Measurements from ENCODE around the gene ETV4. TPM values are rescaled to one million over a fixed set of nuclear protein-coding genes. Genes with fewer than 3 reads are reported as not detected.
A peak's percentile ranks its signal among the peaks of the same experiment; 100 is the strongest.

Gene ETV4
- total and polyA plus RNA-seq, 2 of the 13 experiments (the other 11 are each of a cell fraction or from before 2014, with no cell fraction given) = 128 to 330 TPM

DNA sequence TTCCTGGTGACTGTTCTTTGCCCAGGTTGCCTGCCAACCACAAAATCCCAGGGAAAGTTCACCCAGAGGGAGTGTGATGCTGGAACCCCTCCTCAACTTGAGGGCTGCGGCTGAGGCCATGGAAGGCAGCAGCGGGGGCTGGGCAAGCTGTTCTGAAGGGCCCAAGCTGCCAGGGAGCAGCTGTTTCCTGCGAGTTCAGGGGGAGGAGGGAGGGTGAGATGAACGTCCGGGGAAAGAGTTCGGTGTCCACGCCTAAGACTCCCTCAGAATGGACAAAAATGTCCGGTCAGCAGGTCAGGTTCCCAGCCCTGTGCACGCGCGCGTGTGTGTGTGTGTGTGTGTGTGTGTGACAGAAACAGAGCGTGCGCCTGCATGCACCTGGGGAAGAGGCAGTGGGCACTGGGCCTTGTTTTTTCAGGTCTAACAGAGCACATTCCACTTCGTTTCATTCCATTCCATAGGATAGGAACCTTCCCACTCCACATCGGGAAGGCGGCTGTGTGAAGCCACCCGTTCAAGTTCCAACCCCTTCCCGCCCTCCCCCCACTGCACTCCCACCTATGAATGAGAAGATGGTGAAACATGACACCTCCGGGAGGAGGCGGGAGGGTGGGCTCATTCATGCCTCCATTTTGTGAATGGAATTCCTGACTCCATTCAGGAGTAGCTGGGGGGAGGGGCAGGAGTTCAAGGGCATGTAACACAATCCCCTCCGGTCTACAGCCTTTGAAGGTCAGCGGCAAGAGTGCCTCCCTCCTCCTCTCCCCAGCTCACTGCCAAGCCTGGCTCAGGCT is 15.7 kb downstream of the ETV4 start (continued):
- TF ChIP-seq, protein P1, sequence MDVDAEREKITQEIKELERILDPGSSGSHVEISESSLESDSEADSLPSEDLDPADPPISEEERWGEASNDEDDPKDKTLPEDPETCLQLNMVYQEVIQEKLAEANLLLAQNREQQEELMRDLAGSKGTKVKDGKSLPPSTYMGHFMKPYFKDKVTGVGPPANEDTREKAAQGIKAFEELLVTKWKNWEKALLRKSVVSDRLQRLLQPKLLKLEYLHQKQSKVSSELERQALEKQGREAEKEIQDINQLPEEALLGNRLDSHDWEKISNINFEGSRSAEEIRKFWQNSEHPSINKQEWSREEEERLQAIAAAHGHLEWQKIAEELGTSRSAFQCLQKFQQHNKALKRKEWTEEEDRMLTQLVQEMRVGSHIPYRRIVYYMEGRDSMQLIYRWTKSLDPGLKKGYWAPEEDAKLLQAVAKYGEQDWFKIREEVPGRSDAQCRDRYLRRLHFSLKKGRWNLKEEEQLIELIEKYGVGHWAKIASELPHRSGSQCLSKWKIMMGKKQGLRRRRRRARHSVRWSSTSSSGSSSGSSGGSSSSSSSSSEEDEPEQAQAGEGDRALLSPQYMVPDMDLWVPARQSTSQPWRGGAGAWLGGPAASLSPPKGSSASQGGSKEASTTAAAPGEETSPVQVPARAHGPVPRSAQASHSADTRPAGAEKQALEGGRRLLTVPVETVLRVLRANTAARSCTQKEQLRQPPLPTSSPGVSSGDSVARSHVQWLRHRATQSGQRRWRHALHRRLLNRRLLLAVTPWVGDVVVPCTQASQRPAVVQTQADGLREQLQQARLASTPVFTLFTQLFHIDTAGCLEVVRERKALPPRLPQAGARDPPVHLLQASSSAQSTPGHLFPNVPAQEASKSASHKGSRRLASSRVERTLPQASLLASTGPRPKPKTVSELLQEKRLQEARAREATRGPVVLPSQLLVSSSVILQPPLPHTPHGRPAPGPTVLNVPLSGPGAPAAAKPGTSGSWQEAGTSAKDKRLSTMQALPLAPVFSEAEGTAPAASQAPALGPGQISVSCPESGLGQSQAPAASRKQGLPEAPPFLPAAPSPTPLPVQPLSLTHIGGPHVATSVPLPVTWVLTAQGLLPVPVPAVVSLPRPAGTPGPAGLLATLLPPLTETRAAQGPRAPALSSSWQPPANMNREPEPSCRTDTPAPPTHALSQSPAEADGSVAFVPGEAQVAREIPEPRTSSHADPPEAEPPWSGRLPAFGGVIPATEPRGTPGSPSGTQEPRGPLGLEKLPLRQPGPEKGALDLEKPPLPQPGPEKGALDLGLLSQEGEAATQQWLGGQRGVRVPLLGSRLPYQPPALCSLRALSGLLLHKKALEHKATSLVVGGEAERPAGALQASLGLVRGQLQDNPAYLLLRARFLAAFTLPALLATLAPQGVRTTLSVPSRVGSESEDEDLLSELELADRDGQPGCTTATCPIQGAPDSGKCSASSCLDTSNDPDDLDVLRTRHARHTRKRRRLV (CRISPR knock-in tag; IDR thresholded peaks at IDR 0.05) = peak; percentile 96
- TF ChIP-seq, protein P2, sequence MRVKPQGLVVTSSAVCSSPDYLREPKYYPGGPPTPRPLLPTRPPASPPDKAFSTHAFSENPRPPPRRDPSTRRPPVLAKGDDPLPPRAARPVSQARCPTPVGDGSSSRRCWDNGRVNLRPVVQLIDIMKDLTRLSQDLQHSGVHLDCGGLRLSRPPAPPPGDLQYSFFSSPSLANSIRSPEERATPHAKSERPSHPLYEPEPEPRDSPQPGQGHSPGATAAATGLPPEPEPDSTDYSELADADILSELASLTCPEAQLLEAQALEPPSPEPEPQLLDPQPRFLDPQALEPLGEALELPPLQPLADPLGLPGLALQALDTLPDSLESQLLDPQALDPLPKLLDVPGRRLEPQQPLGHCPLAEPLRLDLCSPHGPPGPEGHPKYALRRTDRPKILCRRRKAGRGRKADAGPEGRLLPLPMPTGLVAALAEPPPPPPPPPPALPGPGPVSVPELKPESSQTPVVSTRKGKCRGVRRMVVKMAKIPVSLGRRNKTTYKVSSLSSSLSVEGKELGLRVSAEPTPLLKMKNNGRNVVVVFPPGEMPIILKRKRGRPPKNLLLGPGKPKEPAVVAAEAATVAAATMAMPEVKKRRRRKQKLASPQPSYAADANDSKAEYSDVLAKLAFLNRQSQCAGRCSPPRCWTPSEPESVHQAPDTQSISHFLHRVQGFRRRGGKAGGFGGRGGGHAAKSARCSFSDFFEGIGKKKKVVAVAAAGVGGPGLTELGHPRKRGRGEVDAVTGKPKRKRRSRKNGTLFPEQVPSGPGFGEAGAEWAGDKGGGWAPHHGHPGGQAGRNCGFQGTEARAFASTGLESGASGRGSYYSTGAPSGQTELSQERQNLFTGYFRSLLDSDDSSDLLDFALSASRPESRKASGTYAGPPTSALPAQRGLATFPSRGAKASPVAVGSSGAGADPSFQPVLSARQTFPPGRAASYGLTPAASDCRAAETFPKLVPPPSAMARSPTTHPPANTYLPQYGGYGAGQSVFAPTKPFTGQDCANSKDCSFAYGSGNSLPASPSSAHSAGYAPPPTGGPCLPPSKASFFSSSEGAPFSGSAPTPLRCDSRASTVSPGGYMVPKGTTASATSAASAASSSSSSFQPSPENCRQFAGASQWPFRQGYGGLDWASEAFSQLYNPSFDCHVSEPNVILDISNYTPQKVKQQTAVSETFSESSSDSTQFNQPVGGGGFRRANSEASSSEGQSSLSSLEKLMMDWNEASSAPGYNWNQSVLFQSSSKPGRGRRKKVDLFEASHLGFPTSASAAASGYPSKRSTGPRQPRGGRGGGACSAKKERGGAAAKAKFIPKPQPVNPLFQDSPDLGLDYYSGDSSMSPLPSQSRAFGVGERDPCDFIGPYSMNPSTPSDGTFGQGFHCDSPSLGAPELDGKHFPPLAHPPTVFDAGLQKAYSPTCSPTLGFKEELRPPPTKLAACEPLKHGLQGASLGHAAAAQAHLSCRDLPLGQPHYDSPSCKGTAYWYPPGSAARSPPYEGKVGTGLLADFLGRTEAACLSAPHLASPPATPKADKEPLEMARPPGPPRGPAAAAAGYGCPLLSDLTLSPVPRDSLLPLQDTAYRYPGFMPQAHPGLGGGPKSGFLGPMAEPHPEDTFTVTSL (CRISPR knock-in tag; IDR thresholded peaks at IDR 0.05; ENCODE audit: borderline replicate concordance) = peak; percentile 93
- TF ChIP-seq ZNF737 (CRISPR knock-in tag; IDR thresholded peaks at IDR 0.05; ENCODE audit: borderline replicate concordance) (no peak), PHF8 (CRISPR knock-in tag; IDR thresholded peaks at IDR 0.05) (peak; percentile 49; the same call in 1 of the 2 replicates), ZNF160 (CRISPR knock-in tag; IDR thresholded peaks at IDR 0.05) (peak; percentile 58; the same call in 1 of the 2 replicates), NPAS2 (CRISPR knock-in tag; IDR thresholded peaks at IDR 0.05; ENCODE audit: borderline replicate concordance) (no peak), EP300 (IDR thresholded peaks at IDR 0.05; ENCODE audit: low read depth in 2 of 2, low read length in 2 of 2) (peak; percentile 97 to 98), EP300 (CRISPR knock-in tag; IDR thresholded peaks at IDR 0.05; ENCODE audit: borderline replicate concordance) (peak; percentile 99)
- TF ChIP-seq, protein P3, sequence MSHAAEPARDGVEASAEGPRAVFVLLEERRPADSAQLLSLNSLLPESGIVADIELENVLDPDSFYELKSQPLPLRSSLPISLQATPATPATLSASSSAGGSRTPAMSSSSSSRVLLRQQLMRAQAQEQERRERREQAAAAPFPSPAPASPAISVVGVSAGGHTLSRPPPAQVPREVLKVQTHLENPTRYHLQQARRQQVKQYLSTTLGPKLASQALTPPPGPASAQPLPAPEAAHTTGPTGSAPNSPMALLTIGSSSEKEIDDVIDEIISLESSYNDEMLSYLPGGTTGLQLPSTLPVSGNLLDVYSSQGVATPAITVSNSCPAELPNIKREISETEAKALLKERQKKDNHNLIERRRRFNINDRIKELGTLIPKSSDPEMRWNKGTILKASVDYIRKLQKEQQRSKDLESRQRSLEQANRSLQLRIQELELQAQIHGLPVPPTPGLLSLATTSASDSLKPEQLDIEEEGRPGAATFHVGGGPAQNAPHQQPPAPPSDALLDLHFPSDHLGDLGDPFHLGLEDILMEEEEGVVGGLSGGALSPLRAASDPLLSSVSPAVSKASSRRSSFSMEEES (CRISPR knock-in tag; IDR thresholded peaks at IDR 0.05) = peak; percentile 81
- TF ChIP-seq, protein P4, sequence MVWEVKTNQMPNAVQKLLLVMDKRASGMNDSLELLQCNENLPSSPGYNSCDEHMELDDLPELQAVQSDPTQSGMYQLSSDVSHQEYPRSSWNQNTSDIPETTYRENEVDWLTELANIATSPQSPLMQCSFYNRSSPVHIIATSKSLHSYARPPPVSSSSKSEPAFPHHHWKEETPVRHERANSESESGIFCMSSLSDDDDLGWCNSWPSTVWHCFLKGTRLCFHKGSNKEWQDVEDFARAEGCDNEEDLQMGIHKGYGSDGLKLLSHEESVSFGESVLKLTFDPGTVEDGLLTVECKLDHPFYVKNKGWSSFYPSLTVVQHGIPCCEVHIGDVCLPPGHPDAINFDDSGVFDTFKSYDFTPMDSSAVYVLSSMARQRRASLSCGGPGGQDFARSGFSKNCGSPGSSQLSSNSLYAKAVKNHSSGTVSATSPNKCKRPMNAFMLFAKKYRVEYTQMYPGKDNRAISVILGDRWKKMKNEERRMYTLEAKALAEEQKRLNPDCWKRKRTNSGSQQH (CRISPR knock-in tag; IDR thresholded peaks at IDR 0.05; ENCODE audit: low read depth) = peak; percentile 97; the same call in 1 of the 2 replicates
- TF ChIP-seq, protein P5, sequence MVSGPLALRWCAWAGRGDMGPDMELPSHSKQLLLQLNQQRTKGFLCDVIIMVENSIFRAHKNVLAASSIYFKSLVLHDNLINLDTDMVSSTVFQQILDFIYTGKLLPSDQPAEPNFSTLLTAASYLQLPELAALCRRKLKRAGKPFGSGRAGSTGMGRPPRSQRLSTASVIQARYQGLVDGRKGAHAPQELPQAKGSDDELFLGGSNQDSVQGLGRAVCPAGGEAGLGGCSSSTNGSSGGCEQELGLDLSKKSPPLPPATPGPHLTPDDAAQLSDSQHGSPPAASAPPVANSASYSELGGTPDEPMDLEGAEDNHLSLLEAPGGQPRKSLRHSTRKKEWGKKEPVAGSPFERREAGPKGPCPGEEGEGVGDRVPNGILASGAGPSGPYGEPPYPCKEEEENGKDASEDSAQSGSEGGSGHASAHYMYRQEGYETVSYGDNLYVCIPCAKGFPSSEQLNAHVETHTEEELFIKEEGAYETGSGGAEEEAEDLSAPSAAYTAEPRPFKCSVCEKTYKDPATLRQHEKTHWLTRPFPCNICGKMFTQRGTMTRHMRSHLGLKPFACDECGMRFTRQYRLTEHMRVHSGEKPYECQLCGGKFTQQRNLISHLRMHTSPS (CRISPR knock-in tag; IDR thresholded peaks at IDR 0.05; ENCODE audit: low read depth) = peak; percentile 98
